ENCODE results near the gene MTO1.
"Not testable (repeated sequence)": the region's sequence is repeated elsewhere in the genome, so short reads cannot be mapped to it uniquely, and the experiment has no call there.

The MTO1 gene

GRCh38 chr6:73523434-73524123 is 62.0 kb downstream of the MTO1 start:
- DNase-seq (ENCODE audit: extremely low read depth in 1 of 2, low read depth in 1 of 2), result peak; percentile 64 to 72

- no peak for DNase-seq (ENCODE audit: extremely low read depth in 1 of 2, low read depth in 1 of 2)
Observed at GRCh38 chr6:73525546-73526330, 64.2 kb downstream of the MTO1 start.

- no peak for DNase-seq (ENCODE audit: extremely low read depth in 1 of 2, low read depth in 1 of 2)
Observed at GRCh38 chr6:73528897-73529296, 67.4 kb downstream of the MTO1 start.

- no peak for DNase-seq (ENCODE audit: extremely low read depth in 1 of 2, low read depth in 1 of 2)
Observed at GRCh38 chr6:73532293-73532692, 70.8 kb downstream of the MTO1 start.

GRCh38 chr6:73534628-73535027 is 73.1 kb downstream of the MTO1 start:
- DNase-seq (ENCODE audit: extremely low read depth in 1 of 2, low read depth in 1 of 2), result no peak

GRCh38 chr6:73537677-73538076 is 76.1 kb downstream of the MTO1 start:
- no peak for DNase-seq (ENCODE audit: extremely low read depth in 1 of 2, low read depth in 1 of 2)

GRCh38 chr6:73538116-73538779 is 76.7 kb downstream of the MTO1 start:
- DNase-seq (ENCODE audit: extremely low read depth in 1 of 2, low read depth in 1 of 2), result no peak

GRCh38 chr6:73542481-73542880 is 80.9 kb downstream of the MTO1 start:
- not testable (repeated sequence) for DNase-seq (ENCODE audit: extremely low read depth in 1 of 2, low read depth in 1 of 2)

- no peak for DNase-seq (ENCODE audit: extremely low read depth in 1 of 2, low read depth in 1 of 2)
Observed at GRCh38 chr6:73542891-73543290, 81.4 kb downstream of the MTO1 start.

- no peak for DNase-seq (ENCODE audit: extremely low read depth in 1 of 2, low read depth in 1 of 2)
Observed at GRCh38 chr6:73547036-73547435, 85.5 kb downstream of the MTO1 start.

- DNase-seq (ENCODE audit: extremely low read depth in 1 of 2, low read depth in 1 of 2), result no peak
Observed at GRCh38 chr6:73548458-73549446, 87.2 kb downstream of the MTO1 start.

- not testable (repeated sequence) for DNase-seq (ENCODE audit: extremely low read depth in 1 of 2, low read depth in 1 of 2)
Observed at GRCh38 chr6:73551115-73551514, 89.6 kb downstream of the MTO1 start.

GRCh38 chr6:73555380-73555949 is 93.9 kb downstream of the MTO1 start:
- not testable (repeated sequence) for DNase-seq (ENCODE audit: extremely low read depth in 1 of 2, low read depth in 1 of 2)

GRCh38 chr6:73556836-73557235 is 95.3 kb downstream of the MTO1 start:
- no peak for DNase-seq (ENCODE audit: extremely low read depth in 1 of 2, low read depth in 1 of 2)
